Measurements from ENCODE around the gene CSF2.
"Not testable (repeated sequence)": the region's sequence is repeated elsewhere in the genome, so short reads cannot be mapped to it uniquely, and the experiment has no call there.

Gene CSF2

GRCh38 chr5:132114150-132115121, 40.8 kb downstream of the CSF2 start:
- DNase-seq = no peak

DNA sequence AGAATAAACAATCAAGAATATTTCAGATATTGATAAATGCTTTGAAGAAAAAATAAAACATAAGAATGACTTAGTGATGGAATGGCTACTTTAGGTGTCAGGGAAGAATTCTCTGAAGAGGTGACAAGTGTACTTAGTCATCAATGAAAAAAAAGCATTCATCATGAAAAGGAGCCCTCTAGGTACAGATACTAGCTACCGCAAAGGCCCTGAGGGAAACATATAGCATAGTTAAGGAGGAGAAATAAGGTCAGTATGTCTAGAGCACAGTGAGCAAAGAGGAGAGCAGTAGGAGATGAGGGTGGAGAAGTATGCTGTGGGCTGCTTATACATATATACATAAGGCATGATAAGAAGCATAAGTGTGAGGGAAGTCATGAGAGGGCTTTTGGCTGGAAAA, 41.8 kb downstream of the CSF2 start:
- no peak for DNase-seq

DNA sequence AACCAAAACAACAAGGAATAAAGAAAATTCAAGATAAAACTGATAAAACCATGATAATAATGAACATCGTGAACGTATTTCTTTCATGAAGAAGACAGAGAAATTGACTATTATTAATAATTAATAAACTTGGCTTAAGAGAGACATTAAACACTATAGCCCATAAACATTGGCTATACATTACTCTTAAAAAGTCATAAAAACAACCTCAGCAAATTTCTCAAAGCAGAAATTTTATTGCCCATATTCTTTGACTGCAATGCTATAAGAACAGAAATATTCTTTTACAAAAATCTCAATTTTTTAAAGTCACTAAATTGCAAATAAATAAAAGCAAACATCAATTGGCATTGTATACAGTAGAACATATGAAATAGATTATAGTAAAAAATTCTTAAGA, 42.5 kb downstream of the CSF2 start:
- no peak for DNase-seq

GRCh38 chr5:132116909-132117489, 43.4 kb downstream of the CSF2 start:
- DNase-seq = not testable (repeated sequence)

DNA sequence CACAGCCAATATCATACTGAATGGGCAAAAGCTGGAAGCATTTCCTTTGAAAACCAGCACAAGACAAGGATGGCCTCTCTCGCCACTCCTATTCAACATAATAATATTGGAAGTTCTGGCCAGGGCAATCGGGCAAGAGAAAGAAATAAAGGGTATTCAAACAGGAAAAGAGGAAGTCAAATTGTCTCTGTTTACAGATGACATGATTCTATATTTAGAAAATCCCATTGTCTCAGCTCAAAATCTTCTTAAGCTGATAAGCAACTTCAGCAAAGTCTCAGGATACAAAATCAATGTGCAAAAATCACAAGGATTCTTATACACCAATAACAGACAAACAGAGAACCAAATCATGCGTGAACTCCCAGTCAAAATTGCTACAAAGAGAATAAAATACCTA, 47.1 kb downstream of the CSF2 start:
- DNase-seq = not testable (repeated sequence)

DNA sequence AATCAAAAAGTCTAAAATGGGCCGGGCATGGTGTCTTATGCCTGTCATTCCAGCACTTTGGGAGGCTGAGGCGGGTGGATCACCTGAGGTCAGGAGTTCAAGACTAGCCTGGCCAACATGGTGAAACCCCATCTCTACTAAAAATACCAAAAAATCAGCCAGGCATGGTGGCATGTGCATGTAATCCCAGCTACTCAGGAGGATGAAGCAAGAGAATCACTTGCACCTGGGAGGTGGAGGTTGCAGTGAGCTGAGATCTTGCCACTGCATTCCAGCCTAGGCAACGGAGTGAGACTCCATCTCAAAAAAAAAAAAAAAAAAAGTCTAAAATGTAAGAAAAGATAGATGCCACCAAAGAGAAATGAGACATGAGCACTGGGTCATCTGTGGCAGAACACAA, 49.4 kb downstream of the CSF2 start:
- DNase-seq = not testable (repeated sequence)

GRCh38 chr5:132123578-132123977, 50.0 kb downstream of the CSF2 start:
- not testable (repeated sequence) for DNase-seq

All from NCI-H1436 (cell line).